ENCODE results near the gene SELENOW. TPM values are rescaled to one million over a fixed set of nuclear protein-coding genes. Genes with fewer than 3 reads are reported as not detected.
"Not testable (repeated sequence)": the region's sequence is repeated elsewhere in the genome, so short reads cannot be mapped to it uniquely, and the experiment has no call there.

SELENOW gene
- polyA plus RNA-seq, 3 donors = 103 to 204 (median 171) TPM

DNA sequence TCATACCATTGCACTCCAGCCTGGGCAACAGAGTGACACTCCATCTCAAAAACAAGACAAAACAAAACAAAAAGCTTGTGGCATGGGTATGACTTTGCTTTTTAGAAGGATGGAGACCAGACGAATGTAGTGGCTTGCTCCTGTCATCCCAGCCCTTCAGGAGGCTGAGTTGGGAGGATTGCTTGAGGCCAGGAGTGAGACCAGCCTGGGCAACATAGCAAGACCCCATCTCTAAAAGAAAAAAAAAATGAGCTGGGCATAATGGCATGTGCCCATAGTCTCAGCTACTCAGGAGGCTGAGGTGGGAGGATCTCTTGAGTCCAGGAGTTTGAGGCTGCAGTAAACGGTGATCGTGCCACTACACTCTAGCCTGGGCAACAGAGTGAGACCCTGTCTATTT, 16.4 kb upstream of the SELENOW start:
- H3K9me3 ChIP-seq (replicated peaks in 1 of 2; ENCODE audit: control insufficient read depth in 1 of 2, insufficient read depth in 1 of 2, low read length in 2 of 2) = no peaks in the 10 kb centered on the region
- no peaks in the 10 kb centered on the region for H3K27me3 ChIP-seq (ENCODE audit: control insufficient read depth in 2 of 2, insufficient read depth in 2 of 2, low read length in 2 of 2)
- H2AFZ ChIP-seq (ENCODE audit: insufficient read depth, low read depth, low read length, poor library complexity, severe bottlenecking) = no peak overlapping the region
- H3K4me2 ChIP-seq (replicated peaks; ENCODE audit: extremely low read depth, low read length, poor library complexity, severe bottlenecking) = no peak overlapping the region
- H3K36me3 ChIP-seq (replicated peaks in 1 of 2; ENCODE audit: control insufficient read depth in 1 of 2, insufficient read depth in 2 of 2, low read length in 2 of 2) = peaks cover 13 to 22% of the 10 kb centered on the region in 2 donors
- H3K9ac ChIP-seq (ENCODE audit: insufficient read depth, low read length, poor library complexity, severe bottlenecking) = no peak overlapping the region
- no peaks in the 10 kb centered on the region for H3K4me1 Mint-ChIP-seq
- peaks cover 0 to under 1% (median 0%) of the 10 kb centered on the region in 3 donors for H3K27me3 Mint-ChIP-seq (ENCODE audit: low read depth in 3 of 3)
- no CpG with 5 or more reads among the region's 3 CpGs for WGBS (ENCODE audit: insufficient coverage)
- DNase-seq = no peak
- TF ChIP-seq, protein P1, sequence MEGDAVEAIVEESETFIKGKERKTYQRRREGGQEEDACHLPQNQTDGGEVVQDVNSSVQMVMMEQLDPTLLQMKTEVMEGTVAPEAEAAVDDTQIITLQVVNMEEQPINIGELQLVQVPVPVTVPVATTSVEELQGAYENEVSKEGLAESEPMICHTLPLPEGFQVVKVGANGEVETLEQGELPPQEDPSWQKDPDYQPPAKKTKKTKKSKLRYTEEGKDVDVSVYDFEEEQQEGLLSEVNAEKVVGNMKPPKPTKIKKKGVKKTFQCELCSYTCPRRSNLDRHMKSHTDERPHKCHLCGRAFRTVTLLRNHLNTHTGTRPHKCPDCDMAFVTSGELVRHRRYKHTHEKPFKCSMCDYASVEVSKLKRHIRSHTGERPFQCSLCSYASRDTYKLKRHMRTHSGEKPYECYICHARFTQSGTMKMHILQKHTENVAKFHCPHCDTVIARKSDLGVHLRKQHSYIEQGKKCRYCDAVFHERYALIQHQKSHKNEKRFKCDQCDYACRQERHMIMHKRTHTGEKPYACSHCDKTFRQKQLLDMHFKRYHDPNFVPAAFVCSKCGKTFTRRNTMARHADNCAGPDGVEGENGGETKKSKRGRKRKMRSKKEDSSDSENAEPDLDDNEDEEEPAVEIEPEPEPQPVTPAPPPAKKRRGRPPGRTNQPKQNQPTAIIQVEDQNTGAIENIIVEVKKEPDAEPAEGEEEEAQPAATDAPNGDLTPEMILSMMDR (IDR thresholded peaks at IDR 0.05) = no peak
- H3K27ac Mint-ChIP-seq = peak overlapping the region in 3 of 7 donors; percentile 4 to 64 (median 57)
- H3K79me2 ChIP-seq (ENCODE audit: insufficient read depth, low read length) = no peaks in the 10 kb centered on the region
- H3K36me3 Mint-ChIP-seq = peaks cover 23 to 32% of the 10 kb centered on the region in 2 donors
- H3K27ac ChIP-seq (ENCODE audit: low read depth in 1 of 2, low read length in 2 of 2) = no peak overlapping the region
- no peak overlapping the region for H3K4me3 Mint-ChIP-seq
- H3K4me3 ChIP-seq (replicated peaks in 1 of 3; ENCODE audit: low read depth in 2 of 3, low read length in 3 of 3) = no peak overlapping the region
- H3K9me3 Mint-ChIP-seq = peaks cover 0 to 8% (median 4%) of the 10 kb centered on the region in 7 donors
- no peaks in the 10 kb centered on the region for H3K4me1 ChIP-seq (ENCODE audit: control insufficient read depth in 1 of 2, insufficient read depth in 2 of 2, low read length in 2 of 2)
- no peaks in the 10 kb centered on the region for H4K20me1 ChIP-seq (ENCODE audit: insufficient read depth, low read length)
- intact Hi-C loops (cut with micrococcal nuclease) = no loop called here

DNA sequence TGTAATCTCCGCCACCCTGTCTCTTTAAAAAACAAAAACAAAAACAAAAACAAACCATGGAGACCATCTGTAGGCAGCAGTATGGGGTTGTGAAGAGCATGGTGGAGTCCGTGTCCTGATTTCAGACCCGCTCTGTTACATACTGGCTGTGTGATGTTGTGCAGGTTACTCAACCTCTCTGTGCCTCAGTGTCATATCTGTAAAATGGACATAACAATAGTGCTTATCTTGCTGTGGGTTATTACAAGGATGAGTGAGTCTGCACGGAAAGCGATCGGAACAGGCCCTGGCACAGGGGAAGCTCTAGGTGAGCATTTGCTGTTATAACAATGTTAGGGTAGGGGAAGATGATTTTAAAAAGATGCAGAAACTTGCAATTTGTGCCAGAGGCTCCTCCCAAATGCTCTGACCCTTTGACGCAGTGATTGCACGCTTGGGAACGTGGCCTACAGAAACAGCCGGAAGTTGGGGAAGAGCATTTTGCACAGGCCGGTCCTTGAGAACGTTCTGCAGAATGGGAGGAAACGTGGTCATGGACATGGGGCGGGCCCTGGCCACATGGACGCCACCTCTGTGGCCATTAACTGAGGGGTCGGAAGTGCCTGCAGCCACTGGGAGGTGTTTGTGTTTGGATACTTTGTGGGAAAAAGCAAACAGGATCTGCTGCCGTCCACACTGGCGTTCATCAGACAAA, 15.7 kb upstream of the SELENOW start:
- Mint-ChIP-seq H3K4me1 (no peaks in the 10 kb centered on the region), H3K36me3 (peaks cover 17 to 26% of the 10 kb centered on the region in 2 donors), H3K9me3 (peaks cover 0 to 8% (median 4%) of the 10 kb centered on the region in 7 donors), H3K27ac (peak overlapping the region in 1 of 7 donors; percentile 44), H3K4me3 (no peak overlapping the region), H3K27me3 (ENCODE audit: low read depth in 3 of 3) (no peaks in the 10 kb centered on the region)
- Histone ChIP-seq H3K4me2 (replicated peaks; ENCODE audit: extremely low read depth, low read length, poor library complexity, severe bottlenecking) (no peak overlapping the region), H3K79me2 (ENCODE audit: insufficient read depth, low read length) (no peaks in the 10 kb centered on the region), H3K27ac (ENCODE audit: low read depth in 1 of 2, low read length in 2 of 2) (no peak overlapping the region), H3K4me3 (replicated peaks in 1 of 3; ENCODE audit: low read depth in 2 of 3, low read length in 3 of 3) (no peak overlapping the region), H3K9ac (ENCODE audit: insufficient read depth, low read length, poor library complexity, severe bottlenecking) (no peak overlapping the region), H3K27me3 (ENCODE audit: control insufficient read depth in 2 of 2, insufficient read depth in 2 of 2, low read length in 2 of 2) (no peaks in the 10 kb centered on the region), H3K4me1 (ENCODE audit: control insufficient read depth in 1 of 2, insufficient read depth in 2 of 2, low read length in 2 of 2) (no peaks in the 10 kb centered on the region), H2AFZ (ENCODE audit: insufficient read depth, low read depth, low read length, poor library complexity, severe bottlenecking) (no peak overlapping the region), H3K9me3 (replicated peaks in 1 of 2; ENCODE audit: control insufficient read depth in 1 of 2, insufficient read depth in 1 of 2, low read length in 2 of 2) (no peaks in the 10 kb centered on the region), H3K36me3 (replicated peaks in 1 of 2; ENCODE audit: control insufficient read depth in 1 of 2, insufficient read depth in 2 of 2, low read length in 2 of 2) (peaks cover 7 to 15% of the 10 kb centered on the region in 2 donors), H4K20me1 (ENCODE audit: insufficient read depth, low read length) (no peaks in the 10 kb centered on the region)
- intact Hi-C loops (cut with micrococcal nuclease) = no loop called here
- WGBS (ENCODE audit: insufficient coverage) = 93% methylated on average over 14 of the region's 18 CpGs
- no peak for DNase-seq
- TF ChIP-seq, protein P1 (IDR thresholded peaks at IDR 0.05) = no peak

DNA sequence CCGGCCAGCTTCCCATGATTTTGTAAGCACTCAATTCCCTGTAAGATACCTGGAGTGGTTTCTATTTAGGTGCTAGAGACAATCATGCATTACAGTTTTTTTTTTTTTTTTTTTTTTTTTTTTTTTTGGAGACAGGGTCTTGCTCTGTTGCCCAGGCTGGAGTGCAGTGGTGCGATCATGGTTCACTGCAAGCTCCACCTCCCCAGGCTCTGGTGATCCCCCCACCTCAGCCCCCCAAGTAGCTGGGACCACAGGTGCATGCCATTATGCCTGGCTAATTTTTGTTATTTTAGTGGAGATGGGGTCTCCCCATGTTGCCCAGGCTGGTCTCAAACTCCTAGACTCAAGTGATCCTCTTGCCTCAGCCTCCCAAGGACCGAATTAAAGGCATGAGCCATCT, 13.8 kb upstream of the SELENOW start:
- H3K36me3 ChIP-seq (replicated peaks in 1 of 2; ENCODE audit: control insufficient read depth in 1 of 2, insufficient read depth in 2 of 2, low read length in 2 of 2); H3K9me3 ChIP-seq (replicated peaks in 1 of 2; ENCODE audit: control insufficient read depth in 1 of 2, insufficient read depth in 1 of 2, low read length in 2 of 2); H4K20me1 ChIP-seq (ENCODE audit: insufficient read depth, low read length); DNase-seq; intact Hi-C loops (cut with micrococcal nuclease); H3K4me1 ChIP-seq (ENCODE audit: control insufficient read depth in 1 of 2, insufficient read depth in 2 of 2, low read length in 2 of 2); H3K4me2 ChIP-seq (replicated peaks; ENCODE audit: extremely low read depth, low read length, poor library complexity, severe bottlenecking); H3K4me1 Mint-ChIP-seq; H3K4me3 ChIP-seq (replicated peaks in 1 of 3; ENCODE audit: low read depth in 2 of 3, low read length in 3 of 3); H3K9ac ChIP-seq (ENCODE audit: insufficient read depth, low read length, poor library complexity, severe bottlenecking); H3K27me3 Mint-ChIP-seq (ENCODE audit: low read depth in 3 of 3); H3K4me3 Mint-ChIP-seq; H3K36me3 Mint-ChIP-seq; H3K27me3 ChIP-seq (ENCODE audit: control insufficient read depth in 2 of 2, insufficient read depth in 2 of 2, low read length in 2 of 2); H3K9me3 Mint-ChIP-seq; H2AFZ ChIP-seq (ENCODE audit: insufficient read depth, low read depth, low read length, poor library complexity, severe bottlenecking); H3K27ac Mint-ChIP-seq; H3K27ac ChIP-seq (ENCODE audit: low read depth in 1 of 2, low read length in 2 of 2); H3K79me2 ChIP-seq (ENCODE audit: insufficient read depth, low read length): not testable (repeated sequence)
- 80% methylated on average over 1 of the region's 3 CpGs for WGBS (ENCODE audit: insufficient coverage)
